MM.1S (cell line): Measurements from ENCODE around the gene CAPS2.

ENCODE experiments used
- EZH2 ChIP-seq: fragments of 300-600 bp; sonication (generic); optimal IDR thresholded peaks from 2 replicates; pipeline ENCODE3; 2017; ENCODE audit warnings: low read depth, mild to moderate bottlenecking, antibody characterized with exemption, low read length, mixed read lengths
- EZH2phosphoT487 ChIP-seq: fragments of 300-600 bp; sonication (generic); IDR thresholded peaks from 2 replicates; pipeline ENCODE4 v1.6.1; 2018; ENCODE audit warnings: antibody characterized with exemption, low read length

DNA sequence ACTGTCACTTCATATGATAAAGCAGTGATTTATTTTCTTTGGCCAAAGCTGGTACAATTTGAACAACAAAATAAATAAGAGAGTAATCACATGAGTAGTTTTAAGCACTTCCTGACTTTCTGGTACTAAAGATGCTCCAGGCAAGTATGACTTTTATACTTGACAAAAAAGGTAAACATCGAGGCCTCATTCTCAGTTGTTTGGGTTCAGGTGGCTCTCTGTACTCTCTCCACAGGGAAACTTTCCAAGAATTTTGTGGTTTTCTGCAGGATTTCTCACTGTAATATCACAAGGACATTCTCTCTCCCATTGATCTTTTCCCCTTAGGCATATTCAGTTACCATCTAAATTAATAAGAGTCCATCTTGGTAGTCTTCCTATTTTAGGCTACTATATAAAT, 93.9 kb downstream of the CAPS2 start:
- no peak for TF ChIP-seq EZH2phosphoT487
- TF ChIP-seq EZH2, result no peak
